A673 (cell line): ENCODE results near the gene SLC52A3. TPM values are rescaled to one million over a fixed set of nuclear protein-coding genes. Genes with fewer than 3 reads are reported as not detected.

Experiments used
- BruUV-seq: library from RNA; stranded (reverse); fragments of 400-500 nt; replicated peaks from 2 replicates; lab custom pipeline; 2021; lab: Mats Ljungman, UMichigan
- CTCF ChIA-PET: fragments of 300-600 bp; sonication (Branson Sonifier 250); formaldehyde crosslinking; loops from one replicate; lab custom pipeline; 2022; ENCODE audit warnings: antibody characterized with exemption; lab: Charles Lee
- POLR2A ChIA-PET: fragments of 300-600 bp; sonication (Branson Sonifier 250); formaldehyde crosslinking; loops from one replicate; lab custom pipeline; 2022; ENCODE audit warnings: antibody characterized with exemption; ENCODE audit not compliant: low non-redundant PET; lab: Charles Lee
- DNase-seq: peaks from one replicate; pipeline ENCODE4 v3.0.0-alpha.2; 2015; ENCODE audit warnings: low spot score
- H3K27ac ChIP-seq: fragments of 200-600 bp; sonication (generic); 2 replicates; pipeline ENCODE4 v1.5.1; 2016; ENCODE audit warnings: mixed run types, low read depth, mild to moderate bottlenecking, mixed read lengths, antibody characterized with exemption, low read length; ENCODE audit not compliant: poor library complexity, severe bottlenecking
- H3K27me3 ChIP-seq: fragments of 200-600 bp; sonication (generic); replicated peaks from 2 replicates; pipeline ENCODE4 v1.6.1; 2017; ENCODE audit warnings: mixed run types, low read depth, mild to moderate bottlenecking, mixed read lengths, antibody characterized with exemption, low read length; ENCODE audit not compliant: insufficient read depth, poor library complexity
- H3K36me3 ChIP-seq: fragments of 200-600 bp; sonication (generic); 2 replicates; pipeline ENCODE4 v1.6.1; 2016; ENCODE audit warnings: mixed run types, mild to moderate bottlenecking, mixed read lengths, antibody characterized with exemption, low read length; ENCODE audit not compliant: insufficient read depth, poor library complexity, severe bottlenecking
- H3K4me1 ChIP-seq: fragments of 200-600 bp; sonication (generic); 2 replicates; pipeline ENCODE4 v1.6.1; 2017; ENCODE audit warnings: mixed run types, mild to moderate bottlenecking, mixed read lengths, antibody characterized with exemption, low read length; ENCODE audit not compliant: insufficient read depth, poor library complexity, severe bottlenecking
- H3K4me3 ChIP-seq: fragments of 200-600 bp; sonication (generic); 2 replicates; pipeline ENCODE4 v1.5.1; 2016; ENCODE audit warnings: low read depth, mixed run types, mild to moderate bottlenecking, mixed read lengths, low read length; ENCODE audit not compliant: poor library complexity, severe bottlenecking
- H3K9me3 ChIP-seq: fragments of 200-600 bp; sonication (generic); 2 replicates; pipeline ENCODE4 v1.6.1; 2016; ENCODE audit warnings: mixed run types, low read depth, mild to moderate bottlenecking, mixed read lengths, antibody characterized with exemption, low read length; ENCODE audit not compliant: poor library complexity, severe bottlenecking
- EZH2 ChIP-seq: fragments of 200-600 bp; sonication (generic); IDR thresholded peaks from 2 replicates; pipeline ENCODE4 v1.6.1; 2017; ENCODE audit warnings: borderline replicate concordance, low read depth, mild to moderate bottlenecking, mixed read lengths, antibody characterized with exemption, low read length; ENCODE audit not compliant: poor library complexity, severe bottlenecking
- intact Hi-C: fragments of 100-400 bp; cut with micrococcal nuclease; formaldehyde crosslinking; loops from one replicate; pipeline ENCODE4 v1.10.0; 2022; ENCODE audit not compliant: unreplicated experiment
- total RNA-seq: library from RNA; stranded (reverse); gene quantifications from 2 replicates; pipeline ENCODE4 v1.2.3, GENCODE V29; 2021
- TF ChIP-seq, protein P1 (sequence below): fragments of 300-800, 200-600 bp; sonication (generic); conservative IDR thresholded peaks from 2 replicates; pipeline ENCODE4 v1.5.1; 2017; ENCODE audit warnings: low read depth, mild to moderate bottlenecking, antibody characterized with exemption, low read length, moderate library complexity, mixed read lengths

SLC52A3 gene
- total RNA-seq, 1 experiment from 2014 or later: not detected

DNA sequence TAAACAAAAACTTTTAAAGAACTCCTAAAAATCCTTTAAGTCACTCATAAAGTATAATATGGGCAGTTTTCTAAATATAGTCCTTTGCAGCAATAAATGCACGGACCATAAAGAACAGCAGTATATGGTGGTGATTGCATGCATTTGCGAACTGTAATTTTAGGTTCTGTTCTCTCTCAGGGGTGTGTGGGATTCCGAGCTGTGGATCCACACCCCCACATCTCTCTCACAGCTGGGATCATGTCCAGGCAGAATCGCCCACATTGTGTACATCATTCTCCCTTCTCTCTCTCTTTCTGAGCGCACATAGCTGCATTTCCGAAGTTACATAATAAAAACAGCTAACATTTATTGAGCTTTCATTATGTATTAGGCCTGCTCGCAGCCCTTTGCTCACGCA, 28.6 kb downstream of the SLC52A3 start:
- Histone ChIP-seq H3K27ac (no peak overlapping the region), H3K27me3 (no peaks in the 10 kb centered on the region), H3K4me1 (no peaks in the 10 kb centered on the region), H3K4me3 (no peak overlapping the region), H3K9me3 (peaks cover 5% of the 10 kb centered on the region), H3K36me3 (no peaks in the 10 kb centered on the region)
- ChIA-PET POLR2A (no interaction called here), CTCF (interaction anchor here (1.3 to 2.1 kb wide), 4 partner anchors 87 to 179 kb away, joined by 3 to 10 read pairs (median 7); partner anchors contain the start of gene SRXN1)
- TF ChIP-seq EZH2: no peak
- TF ChIP-seq, protein P1, sequence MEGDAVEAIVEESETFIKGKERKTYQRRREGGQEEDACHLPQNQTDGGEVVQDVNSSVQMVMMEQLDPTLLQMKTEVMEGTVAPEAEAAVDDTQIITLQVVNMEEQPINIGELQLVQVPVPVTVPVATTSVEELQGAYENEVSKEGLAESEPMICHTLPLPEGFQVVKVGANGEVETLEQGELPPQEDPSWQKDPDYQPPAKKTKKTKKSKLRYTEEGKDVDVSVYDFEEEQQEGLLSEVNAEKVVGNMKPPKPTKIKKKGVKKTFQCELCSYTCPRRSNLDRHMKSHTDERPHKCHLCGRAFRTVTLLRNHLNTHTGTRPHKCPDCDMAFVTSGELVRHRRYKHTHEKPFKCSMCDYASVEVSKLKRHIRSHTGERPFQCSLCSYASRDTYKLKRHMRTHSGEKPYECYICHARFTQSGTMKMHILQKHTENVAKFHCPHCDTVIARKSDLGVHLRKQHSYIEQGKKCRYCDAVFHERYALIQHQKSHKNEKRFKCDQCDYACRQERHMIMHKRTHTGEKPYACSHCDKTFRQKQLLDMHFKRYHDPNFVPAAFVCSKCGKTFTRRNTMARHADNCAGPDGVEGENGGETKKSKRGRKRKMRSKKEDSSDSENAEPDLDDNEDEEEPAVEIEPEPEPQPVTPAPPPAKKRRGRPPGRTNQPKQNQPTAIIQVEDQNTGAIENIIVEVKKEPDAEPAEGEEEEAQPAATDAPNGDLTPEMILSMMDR: no peak
- intact Hi-C loops: no loop called here
- BruUV-seq: no TSS peak
- DNase-seq: no peak

DNA sequence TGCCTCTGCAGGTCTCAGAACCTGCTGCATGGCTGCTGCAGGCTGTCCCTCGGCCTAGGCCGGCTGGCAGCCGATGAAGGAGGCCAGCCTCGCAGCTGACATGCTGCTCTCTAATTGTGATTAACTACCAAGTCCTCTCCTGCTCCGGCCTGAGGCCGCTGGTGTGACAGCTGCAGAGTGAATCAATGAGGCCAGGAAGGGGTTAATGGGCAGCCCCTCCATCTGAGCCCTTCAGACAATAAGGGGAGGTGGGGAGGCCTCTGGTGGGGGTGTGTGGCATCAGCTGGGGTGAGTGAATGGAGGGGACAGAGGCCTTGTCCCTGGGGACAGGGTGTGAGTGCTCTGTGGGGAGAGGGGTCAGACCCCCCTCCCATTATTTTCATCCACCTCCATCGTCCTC, 34.4 kb downstream of the SLC52A3 start:
- Histone ChIP-seq H3K4me1 (no peaks in the 10 kb centered on the region), H3K4me3 (no peak overlapping the region), H3K36me3 (no peaks in the 10 kb centered on the region), H3K27me3 (peaks cover 3% of the 10 kb centered on the region), H3K27ac (no peak overlapping the region), H3K9me3 (no peaks in the 10 kb centered on the region)
- DNase-seq: no peak
- ChIA-PET CTCF (no interaction called here), POLR2A (no interaction called here)
- TF ChIP-seq EZH2: no peak
- TF ChIP-seq, protein P1: no peak
- intact Hi-C loops: no loop called here
- BruUV-seq: no TSS peak

DNA sequence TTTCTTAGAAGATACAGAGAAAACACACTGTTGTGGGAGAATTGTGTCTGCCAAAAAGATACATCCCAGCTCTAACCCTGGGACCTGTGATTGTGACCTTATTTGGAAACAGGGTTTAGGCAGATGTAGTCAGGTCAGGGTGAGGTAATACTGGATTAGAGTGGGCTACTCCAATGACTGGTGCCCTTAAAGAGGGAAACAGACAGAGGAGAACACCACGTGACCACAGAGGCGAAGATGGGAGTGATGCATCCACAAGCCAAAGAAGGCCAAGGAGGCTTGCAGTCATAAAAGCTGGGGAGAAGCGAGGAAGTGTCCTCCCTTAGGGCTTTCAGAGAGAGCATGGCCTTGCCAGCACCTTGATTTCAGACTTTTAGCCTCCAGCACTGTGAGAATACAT, 35.6 kb downstream of the SLC52A3 start:
- BruUV-seq: no TSS peak
- no peak for TF ChIP-seq EZH2
- TF ChIP-seq, protein P1: no peak
- CTCF ChIA-PET: no interaction called here
- H3K27me3 ChIP-seq: peaks cover 12% of the 10 kb centered on the region
- H3K9me3 ChIP-seq: no peaks in the 10 kb centered on the region
- no peak overlapping the region for H3K4me3 ChIP-seq
- no peak overlapping the region for H3K27ac ChIP-seq
- intact Hi-C loops: no loop called here
- H3K36me3 ChIP-seq: no peaks in the 10 kb centered on the region
- H3K4me1 ChIP-seq: no peaks in the 10 kb centered on the region
- DNase-seq: no peak
- POLR2A ChIA-PET: no interaction called here
